HepG2 (cell line): Measurements from ENCODE around the gene CHADL. TPM values are rescaled to one million over a fixed set of nuclear protein-coding genes. Genes with fewer than 3 reads are reported as not detected.

Source experiments
- ATAC-seq: fragments of 200-7000 bp; cut with Tn5 transposase; 3 replicates; pipeline ENCODE4 v1.9.1; 2020; ENCODE audit warnings: mild to moderate bottlenecking, moderate library complexity
- BruUV-seq: library from RNA; stranded (reverse); fragments of 400-500 nt; replicated peaks from 2 replicates; lab custom pipeline; 2021; lab: Mats Ljungman, UMichigan
- CTCF ChIA-PET: fragments of 300-600 bp; formaldehyde crosslinking; extraction: SDS; loops from one replicate; lab custom pipeline; 2021; ENCODE audit warnings: low total read pairs, inconsistent platforms, low intra/inter-chr PET ratio; lab: Yijun Ruan, JAX
- POLR2A ChIA-PET: fragments of 350-600 bp; sonication (Branson Sonifier 250); formaldehyde crosslinking; loops from one replicate; lab custom pipeline; 2020; ENCODE audit warnings: antibody characterized with exemption, inconsistent platforms; lab: Yijun Ruan, JAX
- DNase-seq: peaks from one replicate; pipeline ENCODE4 v3.0.0-alpha.2; 2015; ENCODE audit warnings: low spot score
- FAIRE-seq: peaks from 3 replicates; lab custom pipeline; 2011; peaks lifted over from hg19 to GRCh38; lab: Jason Lieb, UNC
- H2AFZ ChIP-seq: one replicate; pipeline ENCODE4 v1.6.1; 2011; ENCODE audit warnings: low read length, inconsistent platforms
- H3K27ac ChIP-seq: fragments of 300-600 bp; 3 replicates; pipeline ENCODE4 v1.8.0; 2011; ENCODE audit warnings: mixed run types, mild to moderate bottlenecking, mixed read lengths, low read length, inconsistent platforms; ENCODE audit not compliant: insufficient read depth; ENCODE audit errors: extremely low read length
- H3K27me3 ChIP-seq, 2 experiments: fragments of 200-600 bp in 1 of 2; 2 replicates in 1 of 2; 3 replicates in 1 of 2; pipeline versions ENCODE4 v1.6.0 to v1.8.0; 2011; ENCODE audit warnings: low read length in 2 of 2, mild to moderate bottlenecking in 2 of 2, moderate library complexity in 2 of 2, inconsistent platforms in 1 of 2; ENCODE audit not compliant: insufficient read depth in 2 of 2, control insufficient read depth in 1 of 2
- H3K36me3 ChIP-seq, 2 experiments: fragments of 200-600 bp in 1 of 2; replicated peaks in 1 of 2; 2 replicates in 1 of 2; 3 replicates in 1 of 2; pipeline versions ENCODE4 v1.5.1 to v1.8.0; 2011; ENCODE audit warnings: low read length in 2 of 2, inconsistent platforms in 1 of 2; ENCODE audit not compliant: insufficient read depth in 2 of 2, control insufficient read depth in 1 of 2
- H3K4me1 ChIP-seq: 2 replicates; pipeline ENCODE4 v1.5.1; 2012; ENCODE audit warnings: low read length, inconsistent platforms; ENCODE audit not compliant: insufficient read depth
- H3K4me2 ChIP-seq: 2 replicates; pipeline ENCODE4 v1.6.0; 2011; ENCODE audit warnings: low read depth, low read length, inconsistent platforms
- H3K4me3 ChIP-seq, 3 experiments: fragments of 200-600 bp in 1 of 3; sonication (generic), shearing (Covaris generic) in 1 of 3; replicated peaks in 1 of 3; 2 replicates each; pipeline ENCODE4 v1.5.1; 2011 to 2016; ENCODE audit warnings: low read length in 3 of 3, inconsistent platforms in 2 of 3, low read depth in 2 of 3, mild to moderate bottlenecking in 2 of 3, control low read depth in 1 of 3, mixed read lengths in 1 of 3; ENCODE audit not compliant: insufficient read depth in 1 of 3
- H3K79me2 ChIP-seq: one replicate; pipeline ENCODE4 v1.6.1; 2011; ENCODE audit warnings: low read length, inconsistent platforms; ENCODE audit not compliant: insufficient read depth
- H3K9ac ChIP-seq: 2 replicates; pipeline ENCODE4 v1.6.0; 2011; ENCODE audit warnings: mild to moderate bottlenecking, low read depth, low read length, inconsistent platforms; ENCODE audit not compliant: insufficient read depth
- H3K9me3 ChIP-seq: 2 replicates; pipeline ENCODE4 v1.5.1; 2012; ENCODE audit warnings: mild to moderate bottlenecking, low read length
- H4K20me1 ChIP-seq: 2 replicates; pipeline ENCODE4 v1.6.0; 2011; ENCODE audit warnings: inconsistent platforms, mild to moderate bottlenecking, low read length, moderate library complexity; ENCODE audit not compliant: insufficient read depth
- GABPA ChIP-seq, 2 experiments: IDR thresholded peaks; 2 replicates each; pipeline ENCODE4 v1.6.1; 2011 to 2016; ENCODE audit warnings: low read depth in 2 of 2, low read length in 1 of 2, missing biosample characterization in 1 of 2, missing genetic modification characterization in 1 of 2
- HDAC6 ChIP-seq: fragments of 200-600 bp; sonication (generic); IDR thresholded peaks from 2 replicates; pipeline ENCODE4 v1.7.0; 2017; ENCODE audit warnings: mild to moderate bottlenecking, antibody characterized with exemption, low read length, low read depth
- MED8 ChIP-seq: sonication (generic); formaldehyde crosslinking; IDR thresholded peaks from 2 replicates; pipeline ENCODE4 v1.8.1; 2023; ENCODE audit warnings: mild to moderate bottlenecking, missing genetic modification reagents; ENCODE audit not compliant: insufficient replicate concordance
- NFATC3 ChIP-seq: sonication (generic); formaldehyde crosslinking; IDR thresholded peaks from 2 replicates; pipeline ENCODE4 v1.5.1; 2020; ENCODE audit warnings: mild to moderate bottlenecking, missing genetic modification reagents
- PRMT3 ChIP-seq: sonication (generic); formaldehyde crosslinking; IDR thresholded peaks from 2 replicates; pipeline ENCODE4 v1.8.1; 2022; ENCODE audit warnings: low read depth, mild to moderate bottlenecking, moderate library complexity, missing genetic modification reagents, borderline replicate concordance
- TGIF2 ChIP-seq: IDR thresholded peaks from 2 replicates; pipeline ENCODE4 v1.6.1; 2016; ENCODE audit warnings: control low read depth, missing compliant biosample characterization
- ZFY ChIP-seq: sonication (generic); formaldehyde crosslinking; IDR thresholded peaks from 2 replicates; pipeline ENCODE4 v1.4.0; 2020; ENCODE audit warnings: missing genetic modification reagents
- ZKSCAN8 ChIP-seq: IDR thresholded peaks from 2 replicates; pipeline ENCODE4 v1.6.1; 2016; ENCODE audit warnings: borderline replicate concordance, missing genetic modification reagents, missing compliant biosample characterization
- ZNF224 ChIP-seq: sonication (generic); formaldehyde crosslinking; IDR thresholded peaks from 2 replicates; pipeline ENCODE4 v1.5.0; 2020; ENCODE audit warnings: mild to moderate bottlenecking, missing genetic modification reagents
- ZNF326 ChIP-seq: sonication (generic); formaldehyde crosslinking; IDR thresholded peaks from 2 replicates; pipeline ENCODE4 v1.4.0; 2020; ENCODE audit warnings: missing genetic modification reagents, borderline replicate concordance
- ZNF331 ChIP-seq: sonication (generic); formaldehyde crosslinking; IDR thresholded peaks from 2 replicates; pipeline ENCODE4 v1.4.0; 2020; ENCODE audit warnings: missing genetic modification reagents
- ZNF337 ChIP-seq: sonication (generic); formaldehyde crosslinking; IDR thresholded peaks from 2 replicates; pipeline ENCODE4 v1.5.1; 2020; ENCODE audit warnings: missing genetic modification reagents, low read depth, mild to moderate bottlenecking, borderline replicate concordance
- ZNF432 ChIP-seq: sonication (generic); formaldehyde crosslinking; IDR thresholded peaks from 2 replicates; pipeline ENCODE4 v1.5.0; 2020; ENCODE audit warnings: missing genetic modification reagents, mild to moderate bottlenecking, borderline replicate concordance
- WGBS: methylation state at CpG from one replicate; pipeline ENCODE4 v1.1.6; 2017; ENCODE audit warnings: low lambda C conversion rate; 5-methylcytosine and 5-hydroxymethylcytosine counted together
- in situ Hi-C: cut with HindIII; loops from 2 replicates; pipeline ENCODE4 v1.10.0; 2017; ENCODE audit warnings: low pct_unique_long_range_greater_than_20kb; ENCODE audit not compliant: extremely low pct_ligation_motif_present
- intact Hi-C: fragments of 100-400 bp; cut with micrococcal nuclease; formaldehyde crosslinking; loops from one replicate; pipeline ENCODE4 v1.10.0; 2022; ENCODE audit not compliant: unreplicated experiment
- polyA plus RNA-seq, 8 experiments: library from polyadenylated mRNA; depleted of rRNA in 3 of 8; stranded (reverse) in 7 of 8; unstranded in 1 of 8; fragments of >200 nt; fragmentation: Illumina TruSeq in 4 of 8; extraction: Trizol in 4 of 8; gene quantifications; 2 replicates each; pipeline versions ENCODE4 v1.2.1 to v1.2.3, GENCODE V29; 2011 to 2016; ENCODE audit warnings: low read depth in 4 of 8, missing spikeins in 1 of 8, mixed read lengths in 1 of 8; ENCODE audit not compliant: insufficient read depth in 1 of 8
- total RNA-seq, 5 experiments: library from RNA; depleted of rRNA; stranded (reverse); fragments of >200 nt; fragmentation: Illumina TruSeq; extraction: Trizol; gene quantifications; 2 replicates each; pipeline ENCODE4 v1.2.3, GENCODE V29; 2016; ENCODE audit warnings: low read depth in 1 of 5
- TF ChIP-seq, protein P1 (sequence below): IDR thresholded peaks from 2 replicates; pipeline ENCODE4 v1.6.1; 2016; ENCODE audit warnings: low read depth, missing genetic modification reagents, missing compliant biosample characterization
- TF ChIP-seq, protein P2 (sequence below): IDR thresholded peaks from 2 replicates; pipeline ENCODE4 v1.6.1; 2018; ENCODE audit warnings: missing genetic modification reagents

The CHADL gene
- total and polyA plus RNA-seq, 2 of the 13 experiments (the other 11 are each of a cell fraction or from before 2014, with no cell fraction given) = 2.8 to 8.1 TPM

DNA sequence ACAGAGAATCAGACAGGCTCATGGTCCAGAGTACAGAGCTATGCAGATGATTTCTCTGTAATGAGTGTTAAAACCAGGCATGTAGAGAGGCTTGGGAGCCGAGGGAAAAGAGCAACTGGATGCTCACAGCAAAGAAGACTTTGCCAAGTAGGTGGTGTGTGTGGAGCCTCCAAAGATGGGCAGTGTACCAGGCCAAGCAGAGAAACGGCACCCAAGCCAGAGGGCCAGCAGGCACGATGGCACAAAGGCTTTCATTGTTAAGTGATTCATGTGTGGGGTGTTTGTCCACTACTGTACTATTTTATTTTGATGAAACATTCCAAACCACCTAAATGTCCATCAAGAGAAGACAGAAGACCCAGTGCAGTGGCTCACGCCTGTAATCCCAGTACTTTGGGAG, 34.1 kb upstream of the CHADL start:
- Histone ChIP-seq H3K79me2 (no peaks in the 10 kb centered on the region), H3K27me3 (no peaks in the 10 kb centered on the region), H3K9me3 (no peaks in the 10 kb centered on the region), H3K27ac (no peak overlapping the region), H3K36me3 (peaks cover 27 to 61% of the 10 kb centered on the region in 2 experiments; a peak in 4 of 5 replicates), H4K20me1 (no peaks in the 10 kb centered on the region), H2AFZ (no peak overlapping the region), H3K4me2 (no peak overlapping the region), H3K4me1 (no peaks in the 10 kb centered on the region), H3K4me3 (no peak overlapping the region), H3K9ac (no peak overlapping the region)
- FAIRE-seq (no peak), DNase-seq (no peak), ATAC-seq (no peak)
- BruUV-seq = no TSS peak
- 100% methylated on average over 4 of the region's 4 CpGs for WGBS
- TF ChIP-seq, protein P1, sequence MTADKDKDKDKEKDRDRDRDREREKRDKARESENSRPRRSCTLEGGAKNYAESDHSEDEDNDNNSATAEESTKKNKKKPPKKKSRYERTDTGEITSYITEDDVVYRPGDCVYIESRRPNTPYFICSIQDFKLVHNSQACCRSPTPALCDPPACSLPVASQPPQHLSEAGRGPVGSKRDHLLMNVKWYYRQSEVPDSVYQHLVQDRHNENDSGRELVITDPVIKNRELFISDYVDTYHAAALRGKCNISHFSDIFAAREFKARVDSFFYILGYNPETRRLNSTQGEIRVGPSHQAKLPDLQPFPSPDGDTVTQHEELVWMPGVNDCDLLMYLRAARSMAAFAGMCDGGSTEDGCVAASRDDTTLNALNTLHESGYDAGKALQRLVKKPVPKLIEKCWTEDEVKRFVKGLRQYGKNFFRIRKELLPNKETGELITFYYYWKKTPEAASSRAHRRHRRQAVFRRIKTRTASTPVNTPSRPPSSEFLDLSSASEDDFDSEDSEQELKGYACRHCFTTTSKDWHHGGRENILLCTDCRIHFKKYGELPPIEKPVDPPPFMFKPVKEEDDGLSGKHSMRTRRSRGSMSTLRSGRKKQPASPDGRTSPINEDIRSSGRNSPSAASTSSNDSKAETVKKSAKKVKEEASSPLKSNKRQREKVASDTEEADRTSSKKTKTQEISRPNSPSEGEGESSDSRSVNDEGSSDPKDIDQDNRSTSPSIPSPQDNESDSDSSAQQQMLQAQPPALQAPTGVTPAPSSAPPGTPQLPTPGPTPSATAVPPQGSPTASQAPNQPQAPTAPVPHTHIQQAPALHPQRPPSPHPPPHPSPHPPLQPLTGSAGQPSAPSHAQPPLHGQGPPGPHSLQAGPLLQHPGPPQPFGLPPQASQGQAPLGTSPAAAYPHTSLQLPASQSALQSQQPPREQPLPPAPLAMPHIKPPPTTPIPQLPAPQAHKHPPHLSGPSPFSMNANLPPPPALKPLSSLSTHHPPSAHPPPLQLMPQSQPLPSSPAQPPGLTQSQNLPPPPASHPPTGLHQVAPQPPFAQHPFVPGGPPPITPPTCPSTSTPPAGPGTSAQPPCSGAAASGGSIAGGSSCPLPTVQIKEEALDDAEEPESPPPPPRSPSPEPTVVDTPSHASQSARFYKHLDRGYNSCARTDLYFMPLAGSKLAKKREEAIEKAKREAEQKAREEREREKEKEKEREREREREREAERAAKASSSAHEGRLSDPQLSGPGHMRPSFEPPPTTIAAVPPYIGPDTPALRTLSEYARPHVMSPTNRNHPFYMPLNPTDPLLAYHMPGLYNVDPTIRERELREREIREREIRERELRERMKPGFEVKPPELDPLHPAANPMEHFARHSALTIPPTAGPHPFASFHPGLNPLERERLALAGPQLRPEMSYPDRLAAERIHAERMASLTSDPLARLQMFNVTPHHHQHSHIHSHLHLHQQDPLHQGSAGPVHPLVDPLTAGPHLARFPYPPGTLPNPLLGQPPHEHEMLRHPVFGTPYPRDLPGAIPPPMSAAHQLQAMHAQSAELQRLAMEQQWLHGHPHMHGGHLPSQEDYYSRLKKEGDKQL (CRISPR knock-in tag) = no peak
- TF ChIP-seq NFATC3 (CRISPR knock-in tag) = no peak
- TF ChIP-seq ZKSCAN8 (CRISPR knock-in tag) = no peak
- TF ChIP-seq ZNF331 (CRISPR knock-in tag) = no peak
- no peak for TF ChIP-seq MED8 (CRISPR knock-in tag)
- TF ChIP-seq, protein P2, sequence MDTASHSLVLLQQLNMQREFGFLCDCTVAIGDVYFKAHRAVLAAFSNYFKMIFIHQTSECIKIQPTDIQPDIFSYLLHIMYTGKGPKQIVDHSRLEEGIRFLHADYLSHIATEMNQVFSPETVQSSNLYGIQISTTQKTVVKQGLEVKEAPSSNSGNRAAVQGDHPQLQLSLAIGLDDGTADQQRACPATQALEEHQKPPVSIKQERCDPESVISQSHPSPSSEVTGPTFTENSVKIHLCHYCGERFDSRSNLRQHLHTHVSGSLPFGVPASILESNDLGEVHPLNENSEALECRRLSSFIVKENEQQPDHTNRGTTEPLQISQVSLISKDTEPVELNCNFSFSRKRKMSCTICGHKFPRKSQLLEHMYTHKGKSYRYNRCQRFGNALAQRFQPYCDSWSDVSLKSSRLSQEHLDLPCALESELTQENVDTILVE (CRISPR knock-in tag) = no peak
- TF ChIP-seq ZNF224 (CRISPR knock-in tag) = no peak
- TF ChIP-seq ZNF326 (CRISPR knock-in tag) = no peak
- no peak for TF ChIP-seq PRMT3 (CRISPR knock-in tag)
- TF ChIP-seq ZNF337 (CRISPR knock-in tag) = no peak
- no peak for TF ChIP-seq TGIF2
- no peak for TF ChIP-seq HDAC6
- no peak for TF ChIP-seq ZNF432 (CRISPR knock-in tag)
- no peak for TF ChIP-seq ZFY (CRISPR knock-in tag)
- no peak for TF ChIP-seq GABPA (IDR thresholded peaks at IDR 0.05; ENCODE audit: low read depth, low read length)
- no peak for TF ChIP-seq GABPA (CRISPR knock-in tag; IDR thresholded peaks at IDR 0.05; ENCODE audit: low read depth)
- intact Hi-C loops = no loop called here
- CTCF ChIA-PET = no interaction called here
- in situ Hi-C loops = no loop called here
- POLR2A ChIA-PET = interaction anchor here (1.0 kb wide), 1 partner anchor 14 kb away, joined by 3 read pairs; no protein-coding TSS in a partner anchor
